Anterior cingulate cortex (tissue), 58 donors: Measurements from ENCODE around the gene SLC4A9.
"Not testable (repeated sequence)": the region's sequence is repeated elsewhere in the genome, so short reads cannot be mapped to it uniquely, and the experiment has no call there.

Experiments
- DNase-seq, 58 donors: peaks; one replicate each; lab custom pipeline; 2025; lab: John Stamatoyannopoulos, UW

Gene SLC4A9

DNA sequence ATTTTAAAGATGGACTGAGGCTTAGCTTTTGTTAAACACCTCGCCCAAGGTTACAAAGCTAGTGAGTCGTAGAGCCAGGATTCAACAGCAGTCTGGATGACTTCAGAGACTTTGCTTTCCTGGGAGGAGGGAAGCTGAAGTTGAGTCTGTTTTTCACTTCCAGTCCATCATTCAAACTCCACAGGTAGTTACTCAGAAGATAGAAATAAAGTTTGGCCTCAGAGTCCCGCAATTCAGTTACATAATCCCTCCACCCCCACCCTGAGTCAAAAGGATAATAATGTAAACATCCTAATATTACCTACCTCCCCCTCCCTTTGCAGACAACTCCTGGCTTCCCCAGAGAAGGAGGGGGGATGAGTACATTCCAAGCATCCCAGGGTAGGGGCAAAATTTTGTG, 21.7 kb upstream of the SLC4A9 start:
- no peak for DNase-seq

- DNase-seq = no peak
Observed at GRCh38 chr5:140338908-140339307, 21.1 kb upstream of the SLC4A9 start.

DNA sequence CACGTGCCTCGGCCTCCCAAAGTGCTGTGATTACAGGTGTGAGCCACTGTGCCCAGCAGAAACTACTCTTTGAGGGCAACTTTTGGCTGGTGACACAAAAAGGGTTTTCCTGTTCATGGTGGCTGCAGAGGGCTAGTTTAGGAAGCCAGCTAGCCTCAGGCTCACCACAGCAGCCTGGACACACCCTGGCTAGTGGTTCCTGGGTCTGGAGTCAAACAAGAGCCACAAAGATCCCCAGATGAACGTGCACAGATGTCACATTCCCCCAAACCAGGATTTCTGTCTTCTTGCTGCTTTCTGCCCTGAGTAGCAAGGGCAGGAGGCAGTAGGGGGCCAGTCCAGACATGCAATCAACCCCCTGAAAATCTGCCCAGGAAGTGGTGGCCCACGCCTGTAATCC, 20.4 kb upstream of the SLC4A9 start:
- DNase-seq = no peak

- no peak for DNase-seq
Observed at GRCh38 chr5:140340605-140341121, 19.3 kb upstream of the SLC4A9 start.

DNA sequence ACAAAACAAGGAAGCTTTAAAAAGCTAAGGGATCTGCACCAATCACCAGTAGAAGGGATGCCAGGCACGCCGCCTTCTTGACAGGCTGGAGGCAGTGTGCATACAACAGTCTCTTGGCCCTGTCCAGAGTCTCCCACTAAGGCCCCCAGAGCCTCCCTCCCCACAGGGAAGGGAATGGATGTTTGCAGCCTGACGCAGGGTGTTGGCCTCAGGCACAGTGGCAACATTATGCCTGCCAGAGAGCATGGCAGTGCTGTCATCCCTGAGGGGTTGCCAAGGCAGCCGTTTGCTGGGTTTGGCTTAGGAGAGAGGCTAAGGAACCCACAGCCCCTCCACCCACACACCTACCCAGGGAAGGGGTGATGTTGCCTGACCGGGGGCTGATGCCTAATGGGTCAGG, 18.4 kb upstream of the SLC4A9 start:
- DNase-seq = peak in 55 of 58 donors; percentile 8 to 89 (median 63)

GRCh38 chr5:140342287-140342686, 17.7 kb upstream of the SLC4A9 start:
- DNase-seq = no peak

GRCh38 chr5:140342896-140343295, 17.1 kb upstream of the SLC4A9 start:
- DNase-seq = no peak

DNA sequence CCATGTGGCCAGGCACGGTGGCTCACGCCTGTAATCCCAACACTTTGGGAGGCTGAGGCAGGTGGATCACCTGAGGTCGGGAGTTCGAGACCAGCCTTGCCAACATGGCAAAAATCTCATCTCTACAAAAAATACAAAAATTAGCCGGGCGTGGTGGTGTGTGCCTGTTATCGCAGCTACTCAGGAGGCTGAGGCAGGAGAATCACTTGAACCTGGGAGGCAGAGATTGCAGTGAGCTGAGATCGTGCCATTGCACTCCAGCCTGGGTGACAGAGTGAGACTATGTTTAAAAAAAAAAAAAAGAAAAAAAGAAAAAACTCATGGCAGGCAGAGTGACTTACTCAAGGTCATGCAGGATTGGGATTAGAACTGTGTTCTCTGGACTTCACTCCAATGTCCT, 16.1 kb upstream of the SLC4A9 start:
- DNase-seq = not testable (repeated sequence)

DNA sequence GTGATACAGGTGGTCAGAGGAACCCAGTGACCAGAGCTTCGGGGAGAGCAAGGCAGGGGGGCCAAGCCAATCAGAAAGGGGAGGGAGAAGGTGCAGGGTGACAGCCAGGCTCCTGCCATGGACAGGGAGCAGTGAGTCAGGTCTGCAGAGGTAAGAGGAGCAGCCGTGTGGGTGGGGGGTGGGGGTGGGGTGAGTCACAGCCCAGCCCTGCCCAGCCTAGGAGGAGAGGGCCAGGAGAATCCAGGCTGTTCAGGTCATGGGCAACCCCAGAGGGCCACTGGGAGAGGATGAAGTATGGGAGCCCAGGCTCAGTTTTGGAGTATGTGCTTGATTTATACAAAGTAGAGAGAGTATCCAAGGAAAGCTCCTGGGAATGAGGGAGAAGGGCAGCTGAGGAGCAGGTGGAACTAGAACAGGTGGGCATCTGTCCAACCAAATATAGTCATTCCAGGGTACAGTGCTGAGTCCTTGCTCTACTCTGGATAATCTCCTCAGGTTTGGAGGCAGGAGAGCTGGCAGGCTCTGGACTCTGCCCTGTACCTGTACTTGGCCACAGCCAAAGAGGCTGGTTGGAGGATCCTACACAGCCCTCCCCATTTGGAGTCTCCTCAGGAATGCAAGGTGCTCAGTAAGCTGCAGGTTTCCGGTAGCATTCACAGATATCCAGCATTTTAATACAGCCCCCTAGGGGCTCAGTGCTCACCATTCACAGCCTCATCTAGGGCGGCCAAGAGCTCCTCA, 15.1 kb upstream of the SLC4A9 start:
- DNase-seq = no peak

DNA sequence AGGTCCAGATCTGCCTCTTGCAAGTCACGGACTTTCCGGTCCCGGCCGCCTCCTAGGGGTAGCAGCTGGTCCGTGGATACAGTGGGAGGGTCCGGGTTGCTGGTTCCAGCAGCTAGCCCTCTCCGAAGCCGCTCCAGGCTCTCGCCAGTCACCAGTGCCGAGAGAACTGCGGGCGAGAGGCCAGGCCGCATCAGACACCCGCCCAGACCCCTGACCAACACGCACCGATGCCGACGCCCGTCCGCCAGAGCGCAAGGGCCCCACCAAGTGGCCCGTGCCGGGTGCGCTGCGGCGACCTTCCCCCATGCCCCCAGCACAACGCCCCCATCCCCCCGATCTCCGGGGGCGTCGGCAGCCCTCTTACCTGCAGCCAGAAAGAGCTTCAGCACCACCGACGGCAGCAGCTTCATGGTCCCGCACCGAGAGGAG, 14.1 kb upstream of the SLC4A9 start:
- peak in 52 of 58 donors; percentile 34 to 86 (median 64) for DNase-seq

- peak in 56 of 58 donors; percentile 30 to 94 (median 75) for DNase-seq
Observed at GRCh38 chr5:140346348-140347221, 13.4 kb upstream of the SLC4A9 start, which contains the start of gene HBEGF. TSS of gene HBEGF (minus strand) at chr5:140346603. CDS start at chr5:140346328, 275 bp downstream.

GRCh38 chr5:140347360-140347759, 12.6 kb upstream of the SLC4A9 start:
- DNase-seq = no peak

GRCh38 chr5:140348104-140348503, 11.9 kb upstream of the SLC4A9 start:
- no peak for DNase-seq

DNA sequence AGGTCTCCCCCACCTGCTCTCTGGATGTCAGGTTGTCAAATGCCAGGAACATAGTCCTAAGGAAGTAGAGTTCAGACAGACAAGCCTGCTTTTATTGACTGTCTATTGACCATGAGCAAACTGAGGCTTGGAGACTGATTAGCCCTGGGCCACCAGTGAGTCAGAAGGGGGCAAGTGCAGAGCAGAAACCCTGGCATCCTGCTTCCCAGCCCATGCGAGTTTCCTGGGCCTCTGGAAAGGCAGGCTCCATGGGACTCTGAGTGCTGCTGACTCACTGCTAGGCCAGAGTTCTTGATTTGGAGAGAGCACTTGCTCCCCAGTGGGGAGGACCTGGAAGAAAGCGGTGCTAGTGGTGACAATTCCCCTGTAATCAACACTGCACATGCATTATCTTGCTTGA, 10.8 kb upstream of the SLC4A9 start:
- DNase-seq = no peak

- peak in 23 of 58 donors; percentile 2 to 78 (median 25) for DNase-seq
Observed at GRCh38 chr5:140351609-140352334, 8.2 kb upstream of the SLC4A9 start.

DNA sequence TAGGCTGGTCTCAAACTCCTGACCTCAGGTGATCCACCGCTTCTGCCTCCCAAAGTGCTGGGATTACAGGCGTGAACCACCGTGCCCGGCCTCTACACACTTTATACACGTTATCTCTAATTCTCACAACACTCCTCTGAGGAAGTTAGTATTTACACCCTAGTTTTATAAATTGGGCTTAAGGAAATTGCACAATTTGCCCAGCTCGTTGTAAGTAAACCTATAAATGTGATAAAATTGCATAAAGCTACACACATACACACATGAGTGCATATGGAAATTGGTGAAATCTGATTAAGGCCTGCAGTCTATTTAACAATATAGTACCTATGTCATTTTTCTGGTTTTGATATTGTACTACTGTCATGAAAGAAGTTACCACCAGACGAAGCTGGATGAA, 4.4 kb upstream of the SLC4A9 start:
- DNase-seq = no peak

- DNase-seq = peak in 1 of 58 donors; percentile 54
Observed at GRCh38 chr5:140356853-140357725, 2.9 kb upstream of the SLC4A9 start.

- peak in 57 of 58 donors; percentile 29 to 89 (median 77) for DNase-seq
Observed at GRCh38 chr5:140357726-140358093, 2.3 kb upstream of the SLC4A9 start.

DNA sequence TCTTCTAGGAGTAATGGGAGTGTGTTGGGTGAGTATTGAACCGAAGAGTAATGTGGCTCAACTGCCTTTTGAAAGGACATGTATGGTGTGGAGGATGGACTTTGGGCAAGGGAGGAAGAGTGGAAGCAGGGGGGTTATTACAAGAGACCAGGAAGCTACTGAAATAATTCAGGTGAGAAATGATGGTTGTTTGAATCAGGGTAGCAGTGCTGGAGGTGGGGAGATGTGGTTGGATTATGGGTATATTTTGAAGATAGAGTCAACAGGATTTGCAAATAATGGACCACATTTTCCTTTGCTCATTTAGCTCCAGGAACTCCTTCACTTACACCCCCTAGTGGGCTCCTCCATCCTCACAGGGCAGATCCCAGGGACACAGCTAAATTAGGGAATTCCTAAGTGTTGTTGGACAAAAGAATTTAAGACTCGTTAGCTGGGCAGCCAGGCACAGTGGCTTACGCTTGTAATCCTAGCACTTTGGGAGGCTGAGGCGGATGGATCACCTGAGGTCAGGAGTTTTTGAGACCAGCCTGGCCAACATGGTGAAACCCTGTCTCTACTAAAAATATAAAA, 1.2 kb upstream of the SLC4A9 start:
- peak in 1 of 58 donors; percentile 3 for DNase-seq
